ENCODE results near the gene MYL12B. TPM values are rescaled to one million over a fixed set of nuclear protein-coding genes. Genes with fewer than 3 reads are reported as not detected.

MYL12B gene
- total and polyA plus RNA-seq, 2 of the 8 experiments (the other 6 are each of a cell fraction or from before 2014, with no cell fraction given): 174 to 188 TPM

- Histone ChIP-seq H3K23ac (ENCODE audit: insufficient read length) (no peak overlapping the region), H3K4me3 (ENCODE audit: extremely low read depth in 1 of 4, insufficient read depth in 2 of 4, low read depth in 3 of 4, low read length in 4 of 4) (no peak overlapping the region), H3K56ac (replicated peaks; ENCODE audit: insufficient read length, low read depth, low read length) (no peak overlapping the region), H4K20me1 (replicated peaks in 1 of 2; ENCODE audit: control insufficient read depth in 1 of 2, insufficient read depth in 2 of 2, low read length in 2 of 2) (no peaks in the 10 kb centered on the region), H3K4me1 (replicated peaks in 1 of 4; ENCODE audit: control insufficient read depth in 3 of 4, insufficient read depth in 4 of 4, low read length in 3 of 4) (peaks cover 0 to 4% (median 0%) of the 10 kb centered on the region in 4 experiments; a peak in 2 of 7 replicates), H3K4me2 (ENCODE audit: insufficient read depth in 1 of 2, low read depth in 2 of 2, low read length in 2 of 2) (no peak overlapping the region), H3K4ac (replicated peaks; ENCODE audit: insufficient read length, low read depth, low read length) (no peak overlapping the region), H3K27me3 (replicated peaks in 1 of 4; ENCODE audit: control insufficient read depth in 3 of 4, extremely low read depth in 1 of 4, insufficient read depth in 3 of 4, low read length in 3 of 4) (no peaks in the 10 kb centered on the region; a peak in 1 of 7 replicates), H2BK5ac (ENCODE audit: low read depth, low read length) (no peak overlapping the region), H2BK12ac (ENCODE audit: low read depth, low read length) (no peak overlapping the region), H3K27ac (ENCODE audit: low read depth, low read length) (no peak overlapping the region), H3K36me3 (ENCODE audit: control insufficient read depth in 2 of 4, insufficient read depth in 4 of 4, low read length in 3 of 4) (no peaks in the 10 kb centered on the region), H4K5ac (ENCODE audit: insufficient read length, low read depth, low read length) (no peak overlapping the region), H2AFZ (ENCODE audit: low read length) (no peak overlapping the region), H2BK120ac (replicated peaks; ENCODE audit: low read depth, low read length) (no peak overlapping the region), H3K9ac (replicated peaks in 1 of 4; ENCODE audit: extremely low read depth in 1 of 4, low read depth in 3 of 4, low read length in 3 of 4) (no peak overlapping the region), H2AK5ac (ENCODE audit: low read depth, low read length) (no peak overlapping the region), H3K18ac (ENCODE audit: extremely low read depth, low read length) (no peak overlapping the region), H3K79me2 (ENCODE audit: control insufficient read depth in 1 of 2, insufficient read depth in 2 of 2, low read length in 2 of 2) (no peaks in the 10 kb centered on the region), H4K91ac (replicated peaks; ENCODE audit: insufficient read length, low read length) (no peak overlapping the region), H3K23me2 (ENCODE audit: low read depth, low read length) (no peaks in the 10 kb centered on the region), H2BK20ac (ENCODE audit: low read length) (no peak overlapping the region), H3K14ac (ENCODE audit: insufficient read length) (no peak overlapping the region), H3K79me1 (ENCODE audit: low read depth, low read length) (no peaks in the 10 kb centered on the region), H4K8ac (ENCODE audit: extremely low read depth, insufficient read depth, low read length) (no peak overlapping the region), H3K9me3 (ENCODE audit: insufficient read depth in 2 of 2, low read depth in 1 of 2, low read length in 1 of 2) (no peaks in the 10 kb centered on the region), H2BK15ac (ENCODE audit: low read length) (no peak overlapping the region)
- ChIA-PET CTCF (ENCODE audit: partially characterized antibody) (interaction anchor here (0.6 to 1.3 kb wide), 2 partner anchors 13 to 161 kb away, joined by 3 to 4 read pairs; no protein-coding TSS in a partner anchor), POLR2A (ENCODE audit: partially characterized antibody) (no interaction called here)
- TF ChIP-seq HDAC6 (IDR thresholded peaks at IDR 0.05; ENCODE audit: low read depth, low read length) (no peak), TAF1 (IDR thresholded peaks at IDR 0.05; ENCODE audit: low read depth, low read length) (no peak), ASH2L (IDR thresholded peaks at IDR 0.05; ENCODE audit: low read length) (no peak), ATF3 (IDR thresholded peaks at IDR 0.05; ENCODE audit: insufficient read depth, low read depth, low read length) (no peak), SIRT6 (IDR thresholded peaks at IDR 0.05; ENCODE audit: low read length) (no peak)
- FAIRE-seq (no peak), DNase-seq (ENCODE audit: low read depth in 1 of 2, low spot score in 2 of 2) (no peak)
- WGBS, 2 experiments (ENCODE audit: extremely low coverage in 1 of 2, insufficient coverage in 1 of 2, insufficient read length in 1 of 2, insufficient replicate concordance in 2 of 2, low coverage in 1 of 2, low lambda C conversion rate in 2 of 2, missing lambda C conversion rate in 1 of 2): 89% methylated on average over 3 of the region's 3 CpGs; no CpG with 5 or more reads in 1 of the 2 experiments
These were observed 37.7 kb upstream of the MYL12B start for GRCh38 chr18:3224223-3224622.

Measured in H1 (cell line).